CD8-positive, alpha-beta memory T cell (primary cell): Measurements from ENCODE around the gene EP300. TPM values are rescaled to one million over a fixed set of nuclear protein-coding genes. Genes with fewer than 3 reads are reported as not detected.
"Not testable (repeated sequence)": the region's sequence is repeated elsewhere in the genome, so short reads cannot be mapped to it uniquely, and the experiment has no call there.

Experiments used
- CTCF ChIA-PET: fragments of 350-600 bp; sonication (Branson Sonifier 250); formaldehyde crosslinking; loops from one replicate; lab custom pipeline; 2021; ENCODE audit warnings: antibody characterized with exemption; lab: Charles Lee
- POLR2A ChIA-PET: fragments of 350-600 bp; sonication (Branson Sonifier 250); formaldehyde crosslinking; loops from one replicate; lab custom pipeline; 2021; ENCODE audit warnings: antibody characterized with exemption; lab: Charles Lee
- DNase-seq, 5 donors: peaks; one replicate each; pipeline versions ENCODE4 v3.0.0 to v3.0.0-alpha.2; 2020 to 2022; ENCODE audit warnings: mixed read lengths in 1 of 5
- H3K27ac ChIP-seq: one replicate; pipeline ENCODE4 v1.7.0; 2013; ENCODE audit warnings: low read depth, mild to moderate bottlenecking, low read length, moderate library complexity
- H3K27me3 ChIP-seq: 2 replicates; pipeline ENCODE4 v1.7.0; 2013; ENCODE audit warnings: low read length, mild to moderate bottlenecking; ENCODE audit not compliant: insufficient read depth, poor library complexity, severe bottlenecking
- H3K36me3 ChIP-seq: 2 replicates; pipeline ENCODE4 v1.7.0; 2013; ENCODE audit warnings: mild to moderate bottlenecking, low read length, moderate library complexity; ENCODE audit not compliant: insufficient read depth
- H3K4me1 ChIP-seq: 2 replicates; pipeline ENCODE4 v1.7.0; 2013; ENCODE audit warnings: mild to moderate bottlenecking, low read length, moderate library complexity; ENCODE audit not compliant: insufficient read depth
- H3K4me3 ChIP-seq: 2 replicates; pipeline ENCODE4 v1.7.0; 2013; ENCODE audit warnings: mild to moderate bottlenecking, low read length
- H3K9me3 ChIP-seq: 2 replicates; pipeline ENCODE4 v1.7.0; 2013; ENCODE audit warnings: mild to moderate bottlenecking, low read length
- H3K27ac Mint-ChIP-seq, 8 donors: one replicate each; pipeline ENCODE4 v1.8.0; 2020 to 2021; ENCODE audit warnings: mixed read lengths in 8 of 8, mild to moderate bottlenecking in 6 of 8, inconsistent platforms in 3 of 8, moderate library complexity in 3 of 8
- H3K27me3 Mint-ChIP-seq, 2 donors: one replicate each; pipeline ENCODE4 v1.8.0; 2020 to 2021; ENCODE audit warnings: mixed read lengths in 2 of 2, mild to moderate bottlenecking in 1 of 2, moderate library complexity in 1 of 2
- H3K36me3 Mint-ChIP-seq, 3 donors: one replicate each; pipeline ENCODE4 v1.8.0; 2020 to 2021; ENCODE audit warnings: mixed read lengths in 3 of 3, inconsistent platforms in 1 of 3, mild to moderate bottlenecking in 1 of 3
- H3K4me1 Mint-ChIP-seq, 3 donors: one replicate each; pipeline ENCODE4 v1.8.0; 2020 to 2021; ENCODE audit warnings: mixed read lengths in 3 of 3, inconsistent platforms in 1 of 3, mild to moderate bottlenecking in 1 of 3
- H3K4me3 Mint-ChIP-seq, 7 donors: one replicate each; pipeline ENCODE4 v1.8.0; 2020 to 2021; ENCODE audit warnings: mixed read lengths in 7 of 7, mild to moderate bottlenecking in 6 of 7, moderate library complexity in 4 of 7, inconsistent platforms in 2 of 7
- H3K9me3 Mint-ChIP-seq, 5 donors: one replicate each; pipeline ENCODE4 v1.8.0; 2020 to 2022; ENCODE audit warnings: mixed read lengths in 5 of 5, mild to moderate bottlenecking in 3 of 5, moderate library complexity in 2 of 5, inconsistent platforms in 1 of 5
- polyA plus RNA-seq: library from polyadenylated mRNA; unstranded; fragments of 300-500 nt; fragmentation: Illumina TruSeq; gene quantifications from one replicate; pipeline ENCODE4 v1.2.3, GENCODE V29; 2021
- total RNA-seq, 2 experiments: library from RNA; stranded (reverse); gene quantifications; one replicate each; pipeline ENCODE4 v1.2.3, GENCODE V29; 2021

EP300 gene
- total and polyA plus RNA-seq, 3 experiments from 2014 or later = 24.4 to 56.7 (median 52.0) TPM

- DNase-seq = no peak
- peaks cover 0 to 3% of the 10 kb centered on the region in 2 donors for H3K27me3 Mint-ChIP-seq
- H3K9me3 Mint-ChIP-seq = peaks cover 0 to 3% (median 0%) of the 10 kb centered on the region in 5 donors
- peaks cover 68% of the 10 kb centered on the region for H3K36me3 ChIP-seq
- no peaks in the 10 kb centered on the region for H3K27me3 ChIP-seq
- no peak overlapping the region for H3K4me3 Mint-ChIP-seq
- no peaks in the 10 kb centered on the region for H3K9me3 ChIP-seq
- CTCF ChIA-PET = no interaction called here
- peaks cover 0 to 88% (median 16%) of the 10 kb centered on the region in 3 donors for H3K36me3 Mint-ChIP-seq
- POLR2A ChIA-PET = no interaction called here
- H3K4me1 ChIP-seq = peaks cover 8% of the 10 kb centered on the region
- peak overlapping the region in 1 of 8 donors; percentile 26 for H3K27ac Mint-ChIP-seq
- peaks cover 0 to 2% (median 0%) of the 10 kb centered on the region in 3 donors for H3K4me1 Mint-ChIP-seq
- H3K4me3 ChIP-seq = no peak overlapping the region
- H3K27ac ChIP-seq = no peak overlapping the region
Measured at GRCh38 chr22:41175546-41175945, 83.2 kb downstream of the EP300 start.

GRCh38 chr22:41177040-41177621 lies 84.7 kb downstream of the EP300 start:
- ChIA-PET POLR2A (no interaction called here), CTCF (no interaction called here)
- Histone ChIP-seq H3K9me3 (no peaks in the 10 kb centered on the region), H3K4me1 (peaks cover 8% of the 10 kb centered on the region), H3K4me3 (no peak overlapping the region), H3K36me3 (peaks cover 62% of the 10 kb centered on the region), H3K27ac (no peak overlapping the region), H3K27me3 (no peaks in the 10 kb centered on the region)
- peaks cover 0 to 79% (median 16%) of the 10 kb centered on the region in 3 donors for H3K36me3 Mint-ChIP-seq
- peaks cover 0 to 3% of the 10 kb centered on the region in 2 donors for H3K27me3 Mint-ChIP-seq
- H3K4me3 Mint-ChIP-seq = peak overlapping the region in 1 of 7 donors; percentile 23
- no peak for DNase-seq
- H3K9me3 Mint-ChIP-seq = peaks cover 0 to 3% (median 0%) of the 10 kb centered on the region in 5 donors
- no peak overlapping the region for H3K27ac Mint-ChIP-seq
- H3K4me1 Mint-ChIP-seq = peaks cover 0 to 5% (median 0%) of the 10 kb centered on the region in 3 donors

- H3K4me1 Mint-ChIP-seq = peaks cover 0 to 5% (median 0%) of the 10 kb centered on the region in 3 donors
- H3K27ac Mint-ChIP-seq = peak overlapping the region in 1 of 8 donors; percentile 5
- H3K36me3 Mint-ChIP-seq = peaks cover 0 to 72% (median 13%) of the 10 kb centered on the region in 3 donors
- Histone ChIP-seq H3K27me3 (no peaks in the 10 kb centered on the region), H3K27ac (no peak overlapping the region), H3K4me3 (no peak overlapping the region), H3K4me1 (peaks cover 8% of the 10 kb centered on the region), H3K36me3 (peaks cover 55% of the 10 kb centered on the region), H3K9me3 (no peaks in the 10 kb centered on the region)
- peaks cover 0 to 3% of the 10 kb centered on the region in 2 donors for H3K27me3 Mint-ChIP-seq
- no peak overlapping the region for H3K4me3 Mint-ChIP-seq
- CTCF ChIA-PET = no interaction called here
- DNase-seq = no peak
- POLR2A ChIA-PET = no interaction called here
- peaks cover 0 to 3% (median 0%) of the 10 kb centered on the region in 5 donors for H3K9me3 Mint-ChIP-seq
Measured at GRCh38 chr22:41177622-41178424, 85.4 kb downstream of the EP300 start.

GRCh38 chr22:41178425-41178975 lies 86.1 kb downstream of the EP300 start:
- POLR2A ChIA-PET = no interaction called here
- Histone ChIP-seq H3K9me3 (no peaks in the 10 kb centered on the region), H3K27ac (no peak overlapping the region), H3K36me3 (peaks cover 48% of the 10 kb centered on the region), H3K4me3 (no peak overlapping the region), H3K4me1 (peaks cover 8% of the 10 kb centered on the region), H3K27me3 (no peaks in the 10 kb centered on the region)
- Mint-ChIP-seq H3K4me1 (peaks cover 0 to 4% (median 0%) of the 10 kb centered on the region in 3 donors), H3K4me3 (no peak overlapping the region), H3K27ac (peak overlapping the region in 5 of 8 donors; percentile 14 to 90 (median 56)), H3K27me3 (peaks cover 0 to 3% of the 10 kb centered on the region in 2 donors), H3K36me3 (peaks cover 0 to 65% (median 9%) of the 10 kb centered on the region in 3 donors), H3K9me3 (peaks cover 0 to 3% (median 0%) of the 10 kb centered on the region in 5 donors)
- DNase-seq = no peak
- CTCF ChIA-PET = no interaction called here

GRCh38 chr22:41180362-41180761 lies 88.0 kb downstream of the EP300 start:
- peaks cover 31% of the 10 kb centered on the region for H3K36me3 ChIP-seq
- H3K27me3 Mint-ChIP-seq, DNase-seq, CTCF ChIA-PET, H3K27ac ChIP-seq, H3K4me3 Mint-ChIP-seq, H3K4me1 ChIP-seq, H3K4me1 Mint-ChIP-seq, H3K9me3 Mint-ChIP-seq, H3K4me3 ChIP-seq, H3K27me3 ChIP-seq, H3K9me3 ChIP-seq: not testable (repeated sequence)
- Mint-ChIP-seq H3K36me3 (peaks cover 0 to 47% (median 6%) of the 10 kb centered on the region in 3 donors), H3K27ac (peak overlapping the region in 1 of 8 donors; percentile 36)
- POLR2A ChIA-PET = interaction anchor here (0.6 kb wide), 1 partner anchor 16 kb away, joined by 3 read pairs; no protein-coding TSS in a partner anchor

GRCh38 chr22:41180926-41181325 lies 88.5 kb downstream of the EP300 start:
- Mint-ChIP-seq H3K4me3 (no peak overlapping the region), H3K36me3 (peaks cover 0 to 42% (median 6%) of the 10 kb centered on the region in 3 donors), H3K4me1 (peaks cover 0 to 4% (median 0%) of the 10 kb centered on the region in 3 donors), H3K9me3 (peaks cover 0 to 3% (median 0%) of the 10 kb centered on the region in 5 donors), H3K27ac (peak overlapping the region in 2 of 8 donors; percentile 31 to 72), H3K27me3 (peaks cover 0 to 3% of the 10 kb centered on the region in 2 donors)
- CTCF ChIA-PET = no interaction called here
- POLR2A ChIA-PET = interaction anchor here (0.6 kb wide), 1 partner anchor 15 kb away, joined by 3 read pairs; no protein-coding TSS in a partner anchor
- H3K36me3 ChIP-seq = peaks cover 26% of the 10 kb centered on the region
- no peak overlapping the region for H3K4me3 ChIP-seq
- H3K4me1 ChIP-seq = peaks cover 1% of the 10 kb centered on the region
- no peak overlapping the region for H3K27ac ChIP-seq
- no peak for DNase-seq
- no peaks in the 10 kb centered on the region for H3K27me3 ChIP-seq
- no peaks in the 10 kb centered on the region for H3K9me3 ChIP-seq

GRCh38 chr22:41181349-41182241 lies 89.2 kb downstream of the EP300 start:
- H3K27me3 ChIP-seq = no peaks in the 10 kb centered on the region
- Mint-ChIP-seq H3K27me3 (peaks cover 0 to 3% of the 10 kb centered on the region in 2 donors), H3K4me3 (no peak overlapping the region), H3K4me1 (peaks cover 0 to 4% (median 0%) of the 10 kb centered on the region in 3 donors), H3K9me3 (peaks cover 0 to 3% (median 0%) of the 10 kb centered on the region in 5 donors), H3K27ac (peak overlapping the region in 4 of 8 donors; percentile 23 to 95 (median 52)), H3K36me3 (peaks cover 0 to 35% (median 6%) of the 10 kb centered on the region in 3 donors)
- ChIA-PET POLR2A (no interaction called here), CTCF (interaction anchor here (0.7 to 1.5 kb wide), 2 partner anchors 61 to 485 kb away, joined by 3 read pairs; no protein-coding TSS in a partner anchor)
- no peak overlapping the region for H3K27ac ChIP-seq
- H3K36me3 ChIP-seq = peaks cover 19% of the 10 kb centered on the region
- H3K4me1 ChIP-seq = no peaks in the 10 kb centered on the region
- no peak overlapping the region for H3K4me3 ChIP-seq
- DNase-seq = no peak
- H3K9me3 ChIP-seq = no peaks in the 10 kb centered on the region
